LNCaP clone FGC (cell line): ENCODE results near the gene SLC49A4.
A peak's percentile ranks its signal among the peaks of the same experiment; 100 is the strongest.

ENCODE experiments used
- DNase-seq: peaks from one replicate; pipeline ENCODE4 v3.0.0-alpha.2; 2011; ENCODE audit warnings: low read depth
- H3K4me3 ChIP-seq: 2 replicates; pipeline ENCODE4 v1.5.1; 2011; ENCODE audit warnings: mild to moderate bottlenecking, low read depth, low read length, control low read depth
- CTCF ChIP-seq: IDR thresholded peaks from 2 replicates; pipeline ENCODE4 v1.5.1; 2012; ENCODE audit warnings: mild to moderate bottlenecking; ENCODE audit not compliant: control insufficient read depth, insufficient read depth; ENCODE audit errors: extremely low read depth

Gene SLC49A4

GRCh38 chr3:122919291-122919610 lies 124.4 kb downstream of the SLC49A4 start:
- TF ChIP-seq CTCF, result no peak
- no peak for DNase-seq
- no peak overlapping the region for H3K4me3 ChIP-seq

GRCh38 chr3:122920986-122921385 lies 126.1 kb downstream of the SLC49A4 start:
- DNase-seq, result no peak
- TF ChIP-seq CTCF, result no peak
- H3K4me3 ChIP-seq, result no peak overlapping the region

- no peak for DNase-seq
- no peak overlapping the region for H3K4me3 ChIP-seq
- peak; percentile 7; the same call in 1 of the 2 replicates for TF ChIP-seq CTCF
Observed at GRCh38 chr3:122921791-122922651, 127.2 kb downstream of the SLC49A4 start.

- TF ChIP-seq CTCF, result no peak
- H3K4me3 ChIP-seq, result no peak overlapping the region
- no peak for DNase-seq
Observed at GRCh38 chr3:122923611-122924010, 128.7 kb downstream of the SLC49A4 start.

- no peak for DNase-seq
- no peak for TF ChIP-seq CTCF
- H3K4me3 ChIP-seq, result no peak overlapping the region
Observed at GRCh38 chr3:122924056-122924455, 129.2 kb downstream of the SLC49A4 start.

- no peak for TF ChIP-seq CTCF
- no peak overlapping the region for H3K4me3 ChIP-seq
- no peak for DNase-seq
Observed at GRCh38 chr3:122925756-122926155, 130.9 kb downstream of the SLC49A4 start.

GRCh38 chr3:122926322-122926721 lies 131.5 kb downstream of the SLC49A4 start:
- DNase-seq, result no peak
- no peak for TF ChIP-seq CTCF
- H3K4me3 ChIP-seq, result no peak overlapping the region
